ENCODE measurements around the gene MRFAP1. TPM values are rescaled to one million over a fixed set of nuclear protein-coding genes. Genes with fewer than 3 reads are reported as not detected.

The MRFAP1 gene
- total RNA-seq, 5 donors from 2014 or later (not counting 1 experiment from before 2014, with no cell fraction given): 138 to 169 (median 138) TPM

DNA sequence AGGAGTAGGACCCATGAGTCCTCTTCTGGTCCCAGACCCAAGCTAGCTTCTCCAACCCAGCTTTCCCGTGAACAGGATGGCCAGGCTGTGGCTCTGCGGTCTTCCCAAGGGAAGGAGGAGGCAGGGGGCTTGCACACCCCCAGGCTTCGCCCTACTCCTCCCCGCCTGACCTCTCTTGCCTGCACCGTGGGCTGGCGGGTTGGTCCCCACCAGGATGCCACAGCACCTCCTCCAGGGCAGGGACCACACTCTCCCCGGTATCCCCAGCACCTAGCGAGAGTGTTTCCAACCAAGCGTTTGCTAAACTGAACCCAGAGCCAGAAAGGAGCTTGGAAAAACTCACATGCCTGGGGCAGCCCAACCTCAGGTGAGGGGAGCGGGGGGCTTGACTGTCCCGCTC is 44.2 kb downstream of the MRFAP1 start:
- Histone ChIP-seq H3K9me3 (no peaks in the 10 kb centered on the region), H3K27me3 (replicated peaks in 1 of 2; ENCODE audit: control insufficient read depth in 2 of 2, extremely low read depth in 1 of 2, insufficient read depth in 2 of 2, low read length in 1 of 2) (no peaks in the 10 kb centered on the region), H3K36me3 (ENCODE audit: control insufficient read depth in 2 of 2, extremely low read depth in 1 of 2, insufficient read depth in 1 of 2, low read length in 1 of 2) (peaks cover 0 to 11% of the 10 kb centered on the region in 2 donors), H3K27ac (ENCODE audit: low read length) (no peak overlapping the region), H3K4me1 (ENCODE audit: control insufficient read depth in 1 of 2, extremely low read depth in 1 of 2, insufficient read depth in 2 of 2, low read length in 2 of 2) (peaks cover 9 to 49% of the 10 kb centered on the region in 2 experiments), H3K4me3 (ENCODE audit: control insufficient read depth in 1 of 2, extremely low read depth in 1 of 2, low read length in 1 of 2) (no peak overlapping the region)
- H3K36me3 Mint-ChIP-seq: peaks cover 18% of the 10 kb centered on the region
- DNase-seq: no peak
- peak overlapping the region in 1 of 2 donors; percentile 100 for H3K27ac Mint-ChIP-seq
- peaks cover 0 to 5% (median 0%) of the 10 kb centered on the region in 3 donors for H3K9me3 Mint-ChIP-seq
- ATAC-seq (replicated peaks in 1 of 4): no peak
- ChIA-PET CTCF (no interaction called here), POLR2A (no interaction called here)
- no peak overlapping the region for H3K4me3 Mint-ChIP-seq
- WGBS (ENCODE audit: insufficient coverage): 94% methylated on average over 10 of the region's 11 CpGs
- peaks cover 21 to 53% (median 43%) of the 10 kb centered on the region in 3 donors for H3K4me1 Mint-ChIP-seq
- H3K27me3 Mint-ChIP-seq: no peaks in the 10 kb centered on the region

DNA sequence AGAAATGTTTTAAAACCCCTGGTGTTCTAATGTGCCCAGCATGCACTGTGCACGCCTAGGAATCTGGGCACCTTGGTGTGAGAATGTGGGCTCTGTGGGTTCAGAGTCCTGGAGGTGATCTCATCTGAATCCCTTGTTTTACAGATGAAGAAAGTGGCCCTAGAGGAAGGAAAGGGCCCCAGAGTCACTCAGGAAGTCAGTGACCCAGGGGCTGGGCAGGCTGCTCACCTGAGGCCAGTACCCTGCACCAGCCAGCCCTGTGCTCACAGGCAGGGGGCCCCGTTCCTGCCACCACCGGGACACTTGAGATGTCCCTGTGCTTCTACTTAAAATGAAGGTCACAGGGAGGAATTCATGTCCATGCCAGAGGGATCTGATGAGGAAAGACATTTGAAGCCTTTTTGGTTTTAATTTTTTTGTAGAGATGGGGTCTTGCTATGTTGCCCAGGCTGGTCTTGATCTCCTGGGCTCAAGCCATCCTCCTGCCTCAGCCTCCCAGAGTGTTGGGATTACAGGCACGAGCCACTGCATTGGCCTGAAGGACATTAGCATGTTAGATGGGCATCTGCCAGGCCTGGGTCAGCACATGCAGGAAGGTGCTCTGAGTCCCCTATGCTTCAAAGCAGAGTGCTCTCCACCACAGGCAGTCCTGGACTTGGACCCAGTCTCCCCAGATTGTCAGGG is 45.8 kb downstream of the MRFAP1 start:
- Mint-ChIP-seq H3K27me3 (no peaks in the 10 kb centered on the region), H3K27ac (peak overlapping the region; percentile 99 to 100), H3K36me3 (peaks cover 5% of the 10 kb centered on the region), H3K4me1 (peaks cover 37 to 64% (median 54%) of the 10 kb centered on the region in 3 donors), H3K4me3 (no peak overlapping the region), H3K9me3 (no peaks in the 10 kb centered on the region)
- ATAC-seq (replicated peaks in 1 of 4) (no peak), DNase-seq (no peak)
- peaks cover 22 to 61% of the 10 kb centered on the region in 2 experiments for H3K4me1 ChIP-seq (ENCODE audit: control insufficient read depth in 1 of 2, extremely low read depth in 1 of 2, insufficient read depth in 2 of 2, low read length in 2 of 2)
- H3K9me3 ChIP-seq: no peaks in the 10 kb centered on the region
- ChIA-PET CTCF (no interaction called here), POLR2A (no interaction called here)
- H3K36me3 ChIP-seq (ENCODE audit: control insufficient read depth in 2 of 2, extremely low read depth in 1 of 2, insufficient read depth in 1 of 2, low read length in 1 of 2): peaks cover 0 to 2% of the 10 kb centered on the region in 2 donors
- WGBS (ENCODE audit: insufficient coverage): 69% methylated on average over 4 of the region's 4 CpGs
- H3K4me3 ChIP-seq (ENCODE audit: control insufficient read depth in 1 of 2, extremely low read depth in 1 of 2, low read length in 1 of 2): no peak overlapping the region
- peak overlapping the region; percentile 25 for H3K27ac ChIP-seq (ENCODE audit: low read length)
- H3K27me3 ChIP-seq (replicated peaks in 1 of 2; ENCODE audit: control insufficient read depth in 2 of 2, extremely low read depth in 1 of 2, insufficient read depth in 2 of 2, low read length in 1 of 2): no peaks in the 10 kb centered on the region

DNA sequence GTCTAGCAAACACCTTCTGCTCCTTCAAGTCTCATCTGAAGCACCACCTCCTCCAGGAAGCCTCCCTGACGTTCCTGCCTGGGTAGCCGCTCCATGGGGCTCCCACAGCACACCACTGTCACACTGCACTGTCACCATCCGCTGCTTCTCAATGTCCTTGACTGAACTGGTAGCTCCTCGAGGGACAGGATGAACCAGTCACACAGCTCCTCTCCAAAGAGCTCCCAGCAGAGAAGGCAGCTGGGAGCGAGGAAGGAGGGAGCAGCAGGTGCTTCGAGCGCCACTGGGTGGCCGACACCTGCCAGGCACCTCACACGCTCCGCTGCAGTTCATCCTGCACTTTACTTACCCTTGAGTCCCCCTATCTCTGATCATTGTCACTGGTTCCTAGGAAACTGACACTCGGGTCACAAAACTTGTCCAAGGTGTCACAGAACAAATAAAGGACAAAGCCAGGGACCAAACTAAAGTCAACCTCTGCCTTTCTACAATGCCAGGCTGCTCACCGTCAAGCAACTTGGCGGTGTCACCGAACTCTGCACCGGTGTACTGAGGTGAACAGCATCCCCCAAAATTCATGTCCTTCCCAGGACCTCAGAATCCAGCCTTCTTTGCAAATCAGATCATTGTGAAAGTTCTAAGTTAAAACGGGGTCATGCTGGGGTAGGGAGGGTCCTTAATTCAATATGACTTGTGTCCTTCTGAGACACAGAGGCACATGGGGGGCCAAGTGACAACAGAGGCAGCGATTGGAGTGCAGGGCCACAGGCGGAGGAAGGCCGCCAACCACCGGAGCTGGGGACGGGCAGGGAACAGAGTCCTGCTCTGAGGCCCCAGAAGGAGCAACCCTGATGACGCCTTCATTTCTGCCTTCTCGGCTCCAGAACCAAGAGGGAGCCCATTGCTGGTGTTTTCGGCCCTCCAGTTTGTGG is 47.7 kb downstream of the MRFAP1 start:
- Histone ChIP-seq H3K9me3 (no peaks in the 10 kb centered on the region), H3K27ac (ENCODE audit: low read length) (peak overlapping the region; percentile 87), H3K4me1 (ENCODE audit: control insufficient read depth in 1 of 2, extremely low read depth in 1 of 2, insufficient read depth in 2 of 2, low read length in 2 of 2) (peaks cover 31 to 78% of the 10 kb centered on the region in 2 experiments), H3K27me3 (replicated peaks in 1 of 2; ENCODE audit: control insufficient read depth in 2 of 2, extremely low read depth in 1 of 2, insufficient read depth in 2 of 2, low read length in 1 of 2) (no peaks in the 10 kb centered on the region), H3K4me3 (ENCODE audit: control insufficient read depth in 1 of 2, extremely low read depth in 1 of 2, low read length in 1 of 2) (peak overlapping the region in 1 of 2 donors; percentile 63), H3K36me3 (ENCODE audit: control insufficient read depth in 2 of 2, extremely low read depth in 1 of 2, insufficient read depth in 1 of 2, low read length in 1 of 2) (peaks cover 0 to 2% of the 10 kb centered on the region in 2 donors)
- Mint-ChIP-seq H3K4me3 (peak overlapping the region; percentile 73 to 90 (median 79)), H3K9me3 (no peaks in the 10 kb centered on the region), H3K4me1 (peaks cover 48 to 74% (median 69%) of the 10 kb centered on the region in 3 donors), H3K27me3 (no peaks in the 10 kb centered on the region), H3K36me3 (peaks cover 2% of the 10 kb centered on the region), H3K27ac (peak overlapping the region; percentile 99 to 100)
- DNase-seq (no peak), ATAC-seq (replicated peaks in 1 of 4) (no peak)
- CTCF ChIA-PET: interaction anchor here in 1 of 2 donors (1.0 to 4.0 kb wide), 3 partner anchors 13 to 29 kb away, joined by 3 to 52 read pairs (median 10); partner anchors contain the start of gene BLOC1S4
- 74% methylated on average over 10 of the region's 24 CpGs for WGBS (ENCODE audit: insufficient coverage)
- POLR2A ChIA-PET: interaction anchor here (0.9 to 1.2 kb wide), 2 partner anchors 14 to 105 kb away, joined by 3 to 4 read pairs; no protein-coding TSS in a partner anchor

DNA sequence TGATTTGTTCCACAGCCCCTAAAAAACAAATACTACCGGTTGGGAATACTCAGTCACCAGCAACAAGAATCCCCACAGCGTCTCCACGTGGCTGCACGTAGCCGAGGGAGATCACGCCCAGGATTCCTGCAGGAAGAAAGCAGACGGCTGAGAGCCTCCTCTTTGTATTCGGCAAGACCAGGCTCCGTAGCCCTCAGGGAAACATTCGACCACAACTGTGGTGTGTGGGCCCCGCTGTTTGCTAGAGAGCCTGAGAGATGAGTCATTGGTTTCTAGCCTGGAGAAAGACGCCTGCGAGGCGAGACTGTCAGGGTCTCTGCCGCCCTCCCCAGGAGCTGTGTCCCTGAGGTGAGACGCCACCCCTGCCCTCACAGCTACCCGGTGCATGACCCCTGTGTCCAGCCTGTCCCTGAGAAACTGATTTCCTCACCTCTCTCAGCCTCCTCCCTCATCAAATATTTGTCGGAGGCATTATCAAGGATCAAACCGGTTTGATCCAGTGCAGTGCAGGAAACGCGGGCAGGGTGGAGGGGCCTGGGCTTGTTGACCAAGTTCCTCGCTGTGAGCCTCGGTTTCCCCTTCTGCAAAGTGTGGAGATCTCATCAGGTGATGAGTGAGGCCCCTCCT is 48.5 kb downstream of the MRFAP1 start:
- DNase-seq (peak; percentile 29 to 81 (median 56)), ATAC-seq (replicated peaks in 1 of 4) (peak; percentile 77 to 86 (median 83))
- peak overlapping the region in 1 of 2 donors; percentile 63 for H3K4me3 ChIP-seq (ENCODE audit: control insufficient read depth in 1 of 2, extremely low read depth in 1 of 2, low read length in 1 of 2)
- Mint-ChIP-seq H3K27ac (peak overlapping the region; percentile 99 to 100), H3K36me3 (peaks cover 2% of the 10 kb centered on the region), H3K4me1 (peaks cover 56 to 81% (median 77%) of the 10 kb centered on the region in 3 donors), H3K27me3 (no peaks in the 10 kb centered on the region), H3K9me3 (no peaks in the 10 kb centered on the region), H3K4me3 (peak overlapping the region; percentile 73 to 90 (median 79))
- 11% methylated on average over 20 of the region's 23 CpGs for WGBS (ENCODE audit: insufficient coverage)
- ChIA-PET CTCF (interaction anchor here in 1 of 2 donors (1.9 to 4.0 kb wide), 2 partner anchors 14 to 19 kb away, joined by 5 to 52 read pairs; no protein-coding TSS in a partner anchor), POLR2A (no interaction called here)
- H3K4me1 ChIP-seq (ENCODE audit: control insufficient read depth in 1 of 2, extremely low read depth in 1 of 2, insufficient read depth in 2 of 2, low read length in 2 of 2): peaks cover 39 to 85% of the 10 kb centered on the region in 2 experiments
- peak overlapping the region; percentile 87 for H3K27ac ChIP-seq (ENCODE audit: low read length)
- H3K27me3 ChIP-seq (replicated peaks in 1 of 2; ENCODE audit: control insufficient read depth in 2 of 2, extremely low read depth in 1 of 2, insufficient read depth in 2 of 2, low read length in 1 of 2): no peaks in the 10 kb centered on the region
- H3K9me3 ChIP-seq: no peaks in the 10 kb centered on the region
- H3K36me3 ChIP-seq (ENCODE audit: control insufficient read depth in 2 of 2, extremely low read depth in 1 of 2, insufficient read depth in 1 of 2, low read length in 1 of 2): peaks cover 0 to 2% of the 10 kb centered on the region in 2 donors

DNA sequence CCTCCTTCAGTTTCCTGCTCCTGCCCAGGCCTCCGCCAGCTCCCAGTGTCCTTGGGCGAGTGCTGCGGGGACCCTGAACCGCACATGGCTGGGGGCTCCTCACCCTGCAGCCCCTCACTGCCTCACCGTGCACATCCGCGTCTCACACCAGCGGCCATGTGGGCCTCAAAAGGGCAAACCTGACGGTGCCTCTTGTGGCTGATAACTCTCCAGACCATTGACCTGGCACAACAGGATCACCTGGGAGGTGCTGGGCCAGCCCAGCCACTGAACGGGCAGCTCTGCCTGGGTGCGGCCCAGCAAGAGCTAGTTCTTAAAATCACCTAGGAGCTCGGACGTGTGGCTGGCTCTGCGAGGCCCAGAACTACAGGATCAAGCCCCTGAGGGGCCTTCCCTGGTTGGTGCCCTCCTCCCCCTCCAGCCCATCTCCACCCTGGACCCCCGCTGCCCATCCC is 49.0 kb downstream of the MRFAP1 start:
- ChIA-PET CTCF (interaction anchor here in 1 of 2 donors (1.2 to 4.0 kb wide), 5 partner anchors 14 to 94 kb away, joined by 4 to 52 read pairs (median 5); partner anchors contain the start of gene BLOC1S4), POLR2A (interaction anchor here in 1 of 2 donors (0.6 to 1.6 kb wide), 4 partner anchors 15 to 91 kb away, joined by 3 to 10 read pairs (median 4); a partner anchor contains a TSS)
- Histone ChIP-seq H3K9me3 (no peaks in the 10 kb centered on the region), H3K4me1 (ENCODE audit: control insufficient read depth in 1 of 2, extremely low read depth in 1 of 2, insufficient read depth in 2 of 2, low read length in 2 of 2) (peaks cover 44 to 91% of the 10 kb centered on the region in 2 experiments), H3K27me3 (replicated peaks in 1 of 2; ENCODE audit: control insufficient read depth in 2 of 2, extremely low read depth in 1 of 2, insufficient read depth in 2 of 2, low read length in 1 of 2) (no peaks in the 10 kb centered on the region), H3K27ac (ENCODE audit: low read length) (peak overlapping the region; percentile 87), H3K4me3 (ENCODE audit: control insufficient read depth in 1 of 2, extremely low read depth in 1 of 2, low read length in 1 of 2) (peak overlapping the region in 1 of 2 donors; percentile 63), H3K36me3 (ENCODE audit: control insufficient read depth in 2 of 2, extremely low read depth in 1 of 2, insufficient read depth in 1 of 2, low read length in 1 of 2) (peaks cover 0 to under 1% of the 10 kb centered on the region in 2 donors)
- no peaks in the 10 kb centered on the region for H3K27me3 Mint-ChIP-seq
- peaks cover 2% of the 10 kb centered on the region for H3K36me3 Mint-ChIP-seq
- H3K4me1 Mint-ChIP-seq: peaks cover 59 to 85% (median 81%) of the 10 kb centered on the region in 3 donors
- H3K4me3 Mint-ChIP-seq: peak overlapping the region; percentile 73 to 90 (median 79)
- peak in 1 of 35 experiments; percentile 21 for DNase-seq
- peak overlapping the region; percentile 99 to 100 for H3K27ac Mint-ChIP-seq
- no peaks in the 10 kb centered on the region for H3K9me3 Mint-ChIP-seq
- ATAC-seq (replicated peaks in 1 of 4): peak in 3 of 4 experiments; percentile 2 to 9 (median 4)
- WGBS (ENCODE audit: insufficient coverage): 54% methylated on average over 14 of the region's 15 CpGs
